A673 (cell line): ENCODE data around the gene THPO.

ENCODE experiments used
- EZH2 ChIP-seq: fragments of 200-600 bp; sonication (generic); IDR thresholded peaks from 2 replicates; pipeline ENCODE4 v1.6.1; 2017; ENCODE audit warnings: borderline replicate concordance, low read depth, mild to moderate bottlenecking, mixed read lengths, antibody characterized with exemption, low read length; ENCODE audit not compliant: poor library complexity, severe bottlenecking
- TF ChIP-seq, protein P1 (sequence below): fragments of 300-800, 200-600 bp; sonication (generic); conservative IDR thresholded peaks from 2 replicates; pipeline ENCODE4 v1.5.1; 2017; ENCODE audit warnings: low read depth, mild to moderate bottlenecking, antibody characterized with exemption, low read length, moderate library complexity, mixed read lengths

DNA sequence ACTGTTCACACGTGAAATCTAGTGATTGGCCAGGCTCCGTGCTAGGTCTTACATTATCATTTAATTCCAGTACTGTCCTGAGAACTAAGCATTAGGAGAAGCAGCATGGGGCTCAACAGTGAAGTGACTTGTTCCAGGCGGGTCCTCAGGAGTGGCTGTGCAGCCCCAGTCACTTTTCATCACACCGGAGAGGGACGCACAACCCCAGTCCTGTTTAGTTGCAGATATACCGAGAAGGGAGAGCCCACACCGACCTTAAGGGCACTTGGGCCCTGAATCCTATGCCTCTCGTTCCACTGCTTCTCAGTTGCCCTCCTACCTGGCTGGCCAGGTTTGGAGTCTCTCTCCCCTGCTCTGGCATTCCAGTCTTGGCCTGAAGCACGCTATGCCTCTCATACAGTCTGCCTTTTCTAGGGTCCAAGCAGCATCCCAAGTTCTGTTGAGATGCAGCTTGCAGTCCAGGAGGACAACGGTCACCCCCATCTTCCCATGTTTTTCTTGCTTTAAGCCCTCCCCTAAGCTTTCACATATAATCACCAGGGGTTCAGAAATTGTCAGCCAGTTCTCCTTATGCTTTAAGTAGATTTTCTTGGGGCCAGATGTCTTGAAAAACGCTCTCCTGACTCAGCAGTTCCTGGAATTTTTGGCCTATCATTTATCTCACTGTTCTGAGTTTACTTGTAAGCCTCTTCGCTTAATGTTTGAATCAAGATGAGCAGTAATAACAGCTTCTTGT, 30.5 kb downstream of the THPO start:
- TF ChIP-seq, protein P1, sequence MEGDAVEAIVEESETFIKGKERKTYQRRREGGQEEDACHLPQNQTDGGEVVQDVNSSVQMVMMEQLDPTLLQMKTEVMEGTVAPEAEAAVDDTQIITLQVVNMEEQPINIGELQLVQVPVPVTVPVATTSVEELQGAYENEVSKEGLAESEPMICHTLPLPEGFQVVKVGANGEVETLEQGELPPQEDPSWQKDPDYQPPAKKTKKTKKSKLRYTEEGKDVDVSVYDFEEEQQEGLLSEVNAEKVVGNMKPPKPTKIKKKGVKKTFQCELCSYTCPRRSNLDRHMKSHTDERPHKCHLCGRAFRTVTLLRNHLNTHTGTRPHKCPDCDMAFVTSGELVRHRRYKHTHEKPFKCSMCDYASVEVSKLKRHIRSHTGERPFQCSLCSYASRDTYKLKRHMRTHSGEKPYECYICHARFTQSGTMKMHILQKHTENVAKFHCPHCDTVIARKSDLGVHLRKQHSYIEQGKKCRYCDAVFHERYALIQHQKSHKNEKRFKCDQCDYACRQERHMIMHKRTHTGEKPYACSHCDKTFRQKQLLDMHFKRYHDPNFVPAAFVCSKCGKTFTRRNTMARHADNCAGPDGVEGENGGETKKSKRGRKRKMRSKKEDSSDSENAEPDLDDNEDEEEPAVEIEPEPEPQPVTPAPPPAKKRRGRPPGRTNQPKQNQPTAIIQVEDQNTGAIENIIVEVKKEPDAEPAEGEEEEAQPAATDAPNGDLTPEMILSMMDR = no peak
- TF ChIP-seq EZH2 = no peak
